ENCODE results near the gene PPP4R2.

- TF ChIP-seq EZH2 (IDR thresholded peaks at IDR 0.05; ENCODE audit: borderline replicate concordance, insufficient read depth, low read depth, low read length, poor library complexity, severe bottlenecking): no peak
- TF ChIP-seq, protein P1, sequence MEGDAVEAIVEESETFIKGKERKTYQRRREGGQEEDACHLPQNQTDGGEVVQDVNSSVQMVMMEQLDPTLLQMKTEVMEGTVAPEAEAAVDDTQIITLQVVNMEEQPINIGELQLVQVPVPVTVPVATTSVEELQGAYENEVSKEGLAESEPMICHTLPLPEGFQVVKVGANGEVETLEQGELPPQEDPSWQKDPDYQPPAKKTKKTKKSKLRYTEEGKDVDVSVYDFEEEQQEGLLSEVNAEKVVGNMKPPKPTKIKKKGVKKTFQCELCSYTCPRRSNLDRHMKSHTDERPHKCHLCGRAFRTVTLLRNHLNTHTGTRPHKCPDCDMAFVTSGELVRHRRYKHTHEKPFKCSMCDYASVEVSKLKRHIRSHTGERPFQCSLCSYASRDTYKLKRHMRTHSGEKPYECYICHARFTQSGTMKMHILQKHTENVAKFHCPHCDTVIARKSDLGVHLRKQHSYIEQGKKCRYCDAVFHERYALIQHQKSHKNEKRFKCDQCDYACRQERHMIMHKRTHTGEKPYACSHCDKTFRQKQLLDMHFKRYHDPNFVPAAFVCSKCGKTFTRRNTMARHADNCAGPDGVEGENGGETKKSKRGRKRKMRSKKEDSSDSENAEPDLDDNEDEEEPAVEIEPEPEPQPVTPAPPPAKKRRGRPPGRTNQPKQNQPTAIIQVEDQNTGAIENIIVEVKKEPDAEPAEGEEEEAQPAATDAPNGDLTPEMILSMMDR (IDR thresholded peaks at IDR 0.05): no peak
Observed at GRCh38 chr3:72996121-72996472, 514 bp upstream of the PPP4R2 start.
